T-cell (primary cell): Measurements from ENCODE around the gene FGFR4. TPM values are rescaled to one million over a fixed set of nuclear protein-coding genes. Genes with fewer than 3 reads are reported as not detected.

Experiments used
- ATAC-seq, 4 experiments: fragments of 200-7000 bp in 3 of 4; fragments of 150-1000 bp in 1 of 4; cut with Tn5 transposase; replicated peaks in 1 of 4; 1 replicate in 3 of 4; 2 replicates in 1 of 4; pipeline ENCODE4 v1.10.0; 2021; ENCODE audit warnings: moderate library complexity in 3 of 4, mild to moderate bottlenecking in 2 of 4, moderate number of reproducible peaks in 1 of 4
- CTCF ChIA-PET, 2 donors: fragments of 300-600 bp; sonication (Branson Sonifier 250); formaldehyde crosslinking; loops; one replicate each; lab custom pipeline; 2022; ENCODE audit warnings: antibody characterized with exemption in 2 of 2; lab: Charles Lee
- POLR2A ChIA-PET, 2 donors: fragments of 300-600 bp; sonication (Branson Sonifier 250); formaldehyde crosslinking; loops; one replicate each; lab custom pipeline; 2022; ENCODE audit warnings: antibody characterized with exemption in 2 of 2; lab: Charles Lee
- DNase-seq, 35 experiments: peaks; one replicate each; pipeline versions ENCODE4 v3.0.0 to v3.0.0-alpha.2; 2013 to 2023
- H3K27ac ChIP-seq: one replicate; pipeline ENCODE4 v1.5.1; 2013; ENCODE audit warnings: low read length
- H3K27me3 ChIP-seq, 2 experiments: replicated peaks in 1 of 2; 1 replicate in 1 of 2; 2 replicates in 1 of 2; pipeline versions ENCODE4 v1.6.1 to v1.7.0; 2013; ENCODE audit warnings: low read length in 1 of 2, mixed read lengths in 1 of 2; ENCODE audit not compliant: control insufficient read depth in 2 of 2, insufficient read depth in 2 of 2; ENCODE audit errors: extremely low read depth in 1 of 2
- H3K36me3 ChIP-seq, 2 donors: 1 replicate in 1 of 2; 2 replicates in 1 of 2; pipeline versions ENCODE4 v1.6.1 to v1.7.0; 2013; ENCODE audit warnings: low read length in 1 of 2; ENCODE audit not compliant: control insufficient read depth in 2 of 2, insufficient read depth in 1 of 2; ENCODE audit errors: extremely low read depth in 1 of 2
- H3K4me1 ChIP-seq, 2 experiments: 1 replicate in 1 of 2; 2 replicates in 1 of 2; pipeline versions ENCODE4 v1.6.1 to v1.7.0; 2013; ENCODE audit warnings: low read length in 2 of 2, mixed read lengths in 1 of 2; ENCODE audit not compliant: insufficient read depth in 2 of 2, control insufficient read depth in 1 of 2; ENCODE audit errors: extremely low read depth in 1 of 2
- H3K4me3 ChIP-seq, 2 donors: 1 replicate in 1 of 2; 2 replicates in 1 of 2; pipeline versions ENCODE4 v1.5.1 to v1.7.0; 2013; ENCODE audit warnings: mild to moderate bottlenecking in 2 of 2, low read length in 1 of 2, moderate library complexity in 1 of 2; ENCODE audit not compliant: control insufficient read depth in 1 of 2; ENCODE audit errors: extremely low read depth in 1 of 2
- H3K9me3 ChIP-seq: 2 replicates; pipeline ENCODE4 v1.7.0; 2013
- H3K27ac Mint-ChIP-seq, 2 donors: one replicate each; pipeline ENCODE4 v1.8.0; 2020 to 2021; ENCODE audit warnings: mild to moderate bottlenecking in 2 of 2, mixed read lengths in 2 of 2
- H3K27me3 Mint-ChIP-seq, 2 donors: one replicate each; pipeline ENCODE4 v1.8.0; 2021 to 2022; ENCODE audit warnings: mixed read lengths in 2 of 2
- H3K36me3 Mint-ChIP-seq: one replicate; pipeline ENCODE4 v1.8.0; 2021; ENCODE audit warnings: mixed read lengths
- H3K4me1 Mint-ChIP-seq, 3 donors: one replicate each; pipeline ENCODE4 v1.8.0; 2020 to 2022; ENCODE audit warnings: mixed read lengths in 3 of 3, mild to moderate bottlenecking in 1 of 3
- H3K4me3 Mint-ChIP-seq, 3 donors: one replicate each; pipeline ENCODE4 v1.8.0; 2020 to 2022; ENCODE audit warnings: mild to moderate bottlenecking in 3 of 3, mixed read lengths in 3 of 3, moderate library complexity in 3 of 3
- H3K9me3 Mint-ChIP-seq, 3 donors: one replicate each; pipeline ENCODE4 v1.8.0; 2020 to 2022; ENCODE audit warnings: mixed read lengths in 3 of 3
- WGBS: methylation state at CpG from one replicate; pipeline ENCODE4 v1.1.5; 2013; ENCODE audit warnings: missing lambda C conversion rate; ENCODE audit not compliant: insufficient coverage; 5-methylcytosine and 5-hydroxymethylcytosine counted together
- total RNA-seq, 35 experiments: library from RNA in 6 of 35; stranded (reverse) in 6 of 35; fragments of 120-200 nt in 1 of 35; gene quantifications; one replicate each; pipeline versions ENCODE4 v1.2.1 to v1.2.4 and lab custom pipeline; 2013 to 2026

Gene FGFR4
- total RNA-seq, 5 donors from 2014 or later (not counting 1 experiment from before 2014, with no cell fraction given), result 1.6 to 5.1 (median 3.2) TPM

- H3K27me3 ChIP-seq, result no peaks in the 10 kb centered on the region
- POLR2A ChIA-PET, result no interaction called here
- 90% methylated on average over 2 of the region's 2 CpGs for WGBS
- no peaks in the 10 kb centered on the region for H3K27me3 Mint-ChIP-seq
- H3K4me3 ChIP-seq, result no peak overlapping the region
- H3K9me3 Mint-ChIP-seq, result no peaks in the 10 kb centered on the region
- no peaks in the 10 kb centered on the region for H3K9me3 ChIP-seq
- no peak for DNase-seq
- H3K4me1 ChIP-seq, result no peaks in the 10 kb centered on the region
- peaks cover 32 to 34% of the 10 kb centered on the region in 2 donors for H3K36me3 ChIP-seq
- peaks cover 0 to 6% (median 0%) of the 10 kb centered on the region in 3 donors for H3K4me1 Mint-ChIP-seq
- H3K27ac Mint-ChIP-seq, result no peak overlapping the region
- no peak overlapping the region for H3K27ac ChIP-seq
- ATAC-seq, result no peak
- no peak overlapping the region for H3K4me3 Mint-ChIP-seq
- peaks cover 34% of the 10 kb centered on the region for H3K36me3 Mint-ChIP-seq
- CTCF ChIA-PET, result no interaction called here
Measured at GRCh38 chr5:177066224-177066623, 20.5 kb upstream of the FGFR4 start.

- no peak overlapping the region for H3K4me3 Mint-ChIP-seq
- H3K27ac Mint-ChIP-seq, result no peak overlapping the region
- CTCF ChIA-PET, result no interaction called here
- Histone ChIP-seq H3K4me3 (no peak overlapping the region), H3K9me3 (no peaks in the 10 kb centered on the region), H3K36me3 (peaks cover 24 to 26% of the 10 kb centered on the region in 2 donors), H3K4me1 (peaks cover 0 to 3% of the 10 kb centered on the region in 2 experiments), H3K27me3 (no peaks in the 10 kb centered on the region), H3K27ac (no peak overlapping the region)
- H3K9me3 Mint-ChIP-seq, result no peaks in the 10 kb centered on the region
- no peak for ATAC-seq
- DNase-seq, result no peak
- H3K4me1 Mint-ChIP-seq, result peaks cover 4 to 10% (median 6%) of the 10 kb centered on the region in 3 donors
- H3K36me3 Mint-ChIP-seq, result peaks cover 24% of the 10 kb centered on the region
- 100% methylated on average over 2 of the region's 5 CpGs for WGBS
- POLR2A ChIA-PET, result no interaction called here
- H3K27me3 Mint-ChIP-seq, result no peaks in the 10 kb centered on the region
Measured at GRCh38 chr5:177067503-177067902, 19.2 kb upstream of the FGFR4 start.

GRCh38 chr5:177070536-177071191 lies 16.1 kb upstream of the FGFR4 start:
- H3K4me1 ChIP-seq, result peaks cover 0 to 7% of the 10 kb centered on the region in 2 experiments
- Mint-ChIP-seq H3K27me3 (no peaks in the 10 kb centered on the region), H3K4me1 (peaks cover 4 to 10% (median 6%) of the 10 kb centered on the region in 3 donors), H3K4me3 (no peak overlapping the region), H3K27ac (peak overlapping the region; percentile 60 to 70), H3K9me3 (no peaks in the 10 kb centered on the region), H3K36me3 (peaks cover 11% of the 10 kb centered on the region)
- ChIA-PET CTCF (interaction anchor here in 1 of 2 donors (0.6 kb wide), 1 partner anchor 35 kb away, joined by 4 read pairs; no protein-coding TSS in a partner anchor), POLR2A (no interaction called here)
- H3K4me3 ChIP-seq, result no peak overlapping the region
- H3K9me3 ChIP-seq, result no peaks in the 10 kb centered on the region
- 100% methylated on average over 1 of the region's 6 CpGs for WGBS
- ATAC-seq, result no peak
- H3K27ac ChIP-seq, result no peak overlapping the region
- DNase-seq, result no peak
- no peaks in the 10 kb centered on the region for H3K27me3 ChIP-seq
- peaks cover 6 to 10% of the 10 kb centered on the region in 2 donors for H3K36me3 ChIP-seq

GRCh38 chr5:177071666-177072385 lies 14.9 kb upstream of the FGFR4 start:
- WGBS, result 89% methylated on average over 1 of the region's 6 CpGs
- Mint-ChIP-seq H3K27ac (peak overlapping the region in 1 of 2 donors; percentile 0), H3K27me3 (no peaks in the 10 kb centered on the region), H3K4me1 (peaks cover 4 to 10% (median 6%) of the 10 kb centered on the region in 3 donors), H3K36me3 (peaks cover 11% of the 10 kb centered on the region), H3K9me3 (no peaks in the 10 kb centered on the region), H3K4me3 (no peak overlapping the region)
- Histone ChIP-seq H3K4me1 (peaks cover 0 to 7% of the 10 kb centered on the region in 2 experiments), H3K36me3 (peaks cover 3 to 5% of the 10 kb centered on the region in 2 donors), H3K4me3 (no peak overlapping the region), H3K9me3 (no peaks in the 10 kb centered on the region), H3K27ac (no peak overlapping the region), H3K27me3 (no peaks in the 10 kb centered on the region)
- ATAC-seq, result peak; percentile 70 to 78 (median 78)
- POLR2A ChIA-PET, result interaction anchor here in 1 of 2 donors (0.6 kb wide), 1 partner anchor 1247 kb away, joined by 5 read pairs; no protein-coding TSS in a partner anchor
- CTCF ChIA-PET, result interaction anchor here (0.5 to 3.1 kb wide), 5 partner anchors 14 to 407 kb away, joined by 3 to 18 read pairs (median 4); partner anchors contain the start of gene FGFR4 (in 1 of the 2)
- DNase-seq, result peak in 33 of 35 experiments; percentile 13 to 81 (median 51)

GRCh38 chr5:177077335-177077734 lies 9.4 kb upstream of the FGFR4 start:
- WGBS, result 100% methylated on average over 2 of the region's 2 CpGs
- Histone ChIP-seq H3K36me3 (no peaks in the 10 kb centered on the region), H3K4me1 (peaks cover 0 to 4% of the 10 kb centered on the region in 2 experiments), H3K4me3 (no peak overlapping the region), H3K27me3 (no peaks in the 10 kb centered on the region), H3K9me3 (no peaks in the 10 kb centered on the region), H3K27ac (no peak overlapping the region)
- H3K4me3 Mint-ChIP-seq, result no peak overlapping the region
- no peaks in the 10 kb centered on the region for H3K9me3 Mint-ChIP-seq
- ChIA-PET CTCF (interaction anchor here in 1 of 2 donors (0.7 kb wide), 1 partner anchor 511 kb away, joined by 3 read pairs; no protein-coding TSS in a partner anchor), POLR2A (interaction anchor here in 1 of 2 donors (0.6 kb wide), 1 partner anchor 178 kb away, joined by 4 read pairs; no protein-coding TSS in a partner anchor)
- H3K4me1 Mint-ChIP-seq, result no peaks in the 10 kb centered on the region
- no peak for ATAC-seq
- no peak for DNase-seq
- H3K36me3 Mint-ChIP-seq, result peaks cover 4% of the 10 kb centered on the region
- no peak overlapping the region for H3K27ac Mint-ChIP-seq
- no peaks in the 10 kb centered on the region for H3K27me3 Mint-ChIP-seq

- Histone ChIP-seq H3K4me1 (no peaks in the 10 kb centered on the region), H3K4me3 (no peak overlapping the region), H3K27ac (no peak overlapping the region), H3K36me3 (no peaks in the 10 kb centered on the region), H3K9me3 (no peaks in the 10 kb centered on the region), H3K27me3 (peaks cover 0 to 3% of the 10 kb centered on the region in 2 experiments)
- no peaks in the 10 kb centered on the region for H3K9me3 Mint-ChIP-seq
- H3K4me1 Mint-ChIP-seq, result no peaks in the 10 kb centered on the region
- WGBS, result 88% methylated on average over 7 of the region's 9 CpGs
- H3K4me3 Mint-ChIP-seq, result no peak overlapping the region
- CTCF ChIA-PET, result no interaction called here
- H3K27ac Mint-ChIP-seq, result no peak overlapping the region
- no peak for ATAC-seq
- H3K36me3 Mint-ChIP-seq, result no peaks in the 10 kb centered on the region
- DNase-seq, result no peak
- no peaks in the 10 kb centered on the region for H3K27me3 Mint-ChIP-seq
- POLR2A ChIA-PET, result no interaction called here
Measured at GRCh38 chr5:177079606-177080005, 7.1 kb upstream of the FGFR4 start.
